Measurements from ENCODE around the gene SUPT4H1.
"Not testable (repeated sequence)": the region's sequence is repeated elsewhere in the genome, so short reads cannot be mapped to it uniquely, and the experiment has no call there.

Gene SUPT4H1

DNA sequence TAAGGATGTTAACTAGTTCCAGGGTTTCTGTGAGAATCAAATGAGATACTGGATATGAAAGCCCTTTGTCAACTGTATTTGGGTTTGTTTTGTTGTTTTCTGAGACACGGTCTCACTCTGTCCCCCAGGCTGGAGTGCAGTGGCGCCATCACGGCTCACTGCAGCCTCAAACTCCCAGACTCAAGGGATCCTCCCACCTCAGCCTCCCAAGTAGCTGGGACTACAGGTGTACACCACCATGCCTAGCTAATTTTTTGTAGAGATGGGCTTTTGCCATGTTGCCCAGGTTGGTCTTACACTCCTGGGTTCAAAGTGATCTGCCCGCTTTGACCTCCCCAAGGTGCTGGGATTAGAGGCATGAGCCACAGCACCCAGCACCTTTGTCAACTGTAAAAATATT, 8.9 kb downstream of the SUPT4H1 start:
- Histone ChIP-seq H2BK120ac (ENCODE audit: insufficient read depth, low read length, poor library complexity) (no peak overlapping the region), H3K79me2 (ENCODE audit: control insufficient read depth, insufficient read depth, low read length, poor library complexity) (peaks cover 1% of the 10 kb centered on the region), H3K27me3 (ENCODE audit: insufficient read depth, low read length) (no peaks in the 10 kb centered on the region), H3K27ac (ENCODE audit: low read depth, low read length) (no peak overlapping the region), H3K4me1 (ENCODE audit: control insufficient read depth in 1 of 2, insufficient read depth in 2 of 2, low read length in 2 of 2) (peaks cover 12% of the 10 kb centered on the region in 2 experiments), H4K12ac (ENCODE audit: low read depth, low read length) (no peak overlapping the region), H3K4me3 (ENCODE audit: low read depth, low read length) (no peak overlapping the region), H2AFZ (ENCODE audit: insufficient read depth, low read length, poor library complexity) (no peak overlapping the region), H3K9ac (ENCODE audit: low read length) (no peak overlapping the region), H3K9me3 (ENCODE audit: insufficient read depth, low read depth, low read length) (no peaks in the 10 kb centered on the region), H3K36me3 (ENCODE audit: control insufficient read depth in 1 of 2, insufficient read depth in 2 of 2, low read length in 2 of 2) (peaks cover 29 to 43% of the 10 kb centered on the region in 2 experiments), H3K18ac (ENCODE audit: low read length) (no peak overlapping the region), H3K23ac (ENCODE audit: low read length) (no peak overlapping the region), H2AK5ac (ENCODE audit: low read length) (no peak overlapping the region), H3K4ac (ENCODE audit: low read depth, low read length) (no peak overlapping the region), H4K91ac (ENCODE audit: low read depth, low read length) (no peak overlapping the region), H3K14ac (ENCODE audit: low read length) (no peak overlapping the region), H3K4me2 (ENCODE audit: low read length) (no peak overlapping the region), H3K79me1 (ENCODE audit: low read length) (peaks cover 9% of the 10 kb centered on the region), H4K8ac (ENCODE audit: low read depth, low read length) (no peak overlapping the region), H2BK12ac (ENCODE audit: low read length) (no peak overlapping the region), H2BK5ac (ENCODE audit: low read depth, low read length, poor library complexity) (no peak overlapping the region)
- no CpG with 5 or more reads among the region's 4 CpGs for WGBS (ENCODE audit: extremely low coverage, insufficient coverage, insufficient read length)
- DNase-seq: no peak

DNA sequence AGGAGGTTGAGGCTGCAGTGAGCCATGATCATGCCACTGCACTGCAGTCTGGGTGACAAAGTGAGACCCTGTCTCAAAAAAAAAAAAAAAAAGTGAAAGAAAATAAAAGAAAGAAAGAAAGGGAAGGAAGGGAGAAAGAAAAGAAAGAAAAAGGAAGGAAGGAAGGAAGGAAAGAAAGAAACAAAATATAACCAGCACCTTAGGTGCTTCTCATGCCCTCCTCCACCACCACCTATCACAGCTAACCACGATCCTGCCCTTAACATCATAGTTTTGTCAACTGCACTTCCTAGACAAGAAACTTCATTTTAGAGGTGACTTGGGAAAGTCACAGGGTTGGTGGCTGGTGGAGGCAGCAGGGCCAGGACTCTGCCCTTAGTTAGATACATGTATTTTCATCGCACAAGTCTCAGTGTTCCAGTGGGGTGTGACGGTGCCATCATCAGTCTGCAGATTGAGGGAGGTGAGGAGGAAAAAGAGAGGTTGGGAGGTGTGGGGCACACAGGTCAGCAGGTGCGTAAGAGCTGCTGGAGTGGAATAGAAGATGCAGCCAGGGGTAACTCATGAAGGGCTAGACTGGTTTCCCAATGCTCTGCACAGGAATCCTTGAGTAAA, 10.0 kb downstream of the SUPT4H1 start:
- H2BK12ac ChIP-seq (ENCODE audit: low read length): no peak overlapping the region
- H3K23ac ChIP-seq (ENCODE audit: low read length): no peak overlapping the region
- peaks cover 23% of the 10 kb centered on the region in 2 experiments for H3K4me1 ChIP-seq (ENCODE audit: control insufficient read depth in 1 of 2, insufficient read depth in 2 of 2, low read length in 2 of 2)
- no peak overlapping the region for H3K4ac ChIP-seq (ENCODE audit: low read depth, low read length)
- H3K4me2 ChIP-seq (ENCODE audit: low read length): no peak overlapping the region
- no peak overlapping the region for H3K9ac ChIP-seq (ENCODE audit: low read length)
- no CpG with 5 or more reads among the region's 4 CpGs for WGBS (ENCODE audit: extremely low coverage, insufficient coverage, insufficient read length)
- H3K18ac ChIP-seq (ENCODE audit: low read length): no peak overlapping the region
- no peak overlapping the region for H2BK5ac ChIP-seq (ENCODE audit: low read depth, low read length, poor library complexity)
- no peak overlapping the region for H4K12ac ChIP-seq (ENCODE audit: low read depth, low read length)
- H3K27ac ChIP-seq (ENCODE audit: low read depth, low read length): no peak overlapping the region
- no peak overlapping the region for H4K8ac ChIP-seq (ENCODE audit: low read depth, low read length)
- no peaks in the 10 kb centered on the region for H3K9me3 ChIP-seq (ENCODE audit: insufficient read depth, low read depth, low read length)
- no peak overlapping the region for H4K91ac ChIP-seq (ENCODE audit: low read depth, low read length)
- H3K27me3 ChIP-seq (ENCODE audit: insufficient read depth, low read length): no peaks in the 10 kb centered on the region
- H3K14ac ChIP-seq (ENCODE audit: low read length): no peak overlapping the region
- peaks cover 18% of the 10 kb centered on the region for H3K79me1 ChIP-seq (ENCODE audit: low read length)
- no peak overlapping the region for H2AK5ac ChIP-seq (ENCODE audit: low read length)
- no peak overlapping the region for H2BK120ac ChIP-seq (ENCODE audit: insufficient read depth, low read length, poor library complexity)
- H2AFZ ChIP-seq (ENCODE audit: insufficient read depth, low read length, poor library complexity): no peak overlapping the region
- no peak overlapping the region for H3K4me3 ChIP-seq (ENCODE audit: low read depth, low read length)
- no peak for DNase-seq
- peaks cover 3% of the 10 kb centered on the region for H3K79me2 ChIP-seq (ENCODE audit: control insufficient read depth, insufficient read depth, low read length, poor library complexity)
- H3K36me3 ChIP-seq (ENCODE audit: control insufficient read depth in 1 of 2, insufficient read depth in 2 of 2, low read length in 2 of 2): peaks cover 25 to 32% of the 10 kb centered on the region in 2 experiments

DNA sequence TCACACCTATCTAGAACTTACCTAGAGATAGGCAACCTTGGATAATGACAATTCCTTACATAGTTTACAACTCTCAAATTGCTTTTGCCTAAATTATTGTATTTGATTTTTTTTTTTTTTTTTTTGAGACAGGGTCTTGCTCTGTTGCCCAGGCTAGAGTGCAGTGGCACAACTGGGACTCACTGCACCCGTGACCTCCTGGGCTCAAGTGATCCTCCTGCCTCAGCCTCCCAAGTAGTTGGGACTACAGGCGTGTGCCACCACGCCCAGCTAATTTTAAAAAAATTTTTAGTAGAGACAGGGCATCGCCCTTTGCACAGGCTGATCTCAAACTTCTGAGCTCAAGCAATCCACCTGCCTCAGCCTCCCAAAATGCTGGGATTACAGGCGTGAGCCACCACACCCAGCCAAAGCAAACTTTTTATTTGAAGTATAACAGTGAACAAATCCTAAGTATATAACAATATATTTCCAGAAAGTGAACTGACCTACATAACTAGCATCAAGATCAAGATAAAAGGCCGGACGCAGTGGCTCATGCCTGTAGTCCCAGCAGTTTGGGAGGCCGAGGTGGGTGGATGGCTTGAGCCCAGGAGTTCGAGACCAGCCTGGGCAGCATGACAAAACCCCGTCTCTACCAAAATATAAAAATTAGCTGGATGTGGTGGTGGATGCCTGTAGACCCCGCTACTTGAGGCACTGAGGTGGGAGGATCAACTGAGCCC, 10.7 kb downstream of the SUPT4H1 start:
- not testable (repeated sequence) for H3K9ac ChIP-seq (ENCODE audit: low read length); H3K18ac ChIP-seq (ENCODE audit: low read length); H2BK5ac ChIP-seq (ENCODE audit: low read depth, low read length, poor library complexity); H3K4ac ChIP-seq (ENCODE audit: low read depth, low read length); H3K27ac ChIP-seq (ENCODE audit: low read depth, low read length); H4K12ac ChIP-seq (ENCODE audit: low read depth, low read length); H2BK12ac ChIP-seq (ENCODE audit: low read length); H3K4me2 ChIP-seq (ENCODE audit: low read length); H3K79me2 ChIP-seq (ENCODE audit: control insufficient read depth, insufficient read depth, low read length, poor library complexity); H3K14ac ChIP-seq (ENCODE audit: low read length); H3K23ac ChIP-seq (ENCODE audit: low read length); H3K9me3 ChIP-seq (ENCODE audit: insufficient read depth, low read depth, low read length); H2AFZ ChIP-seq (ENCODE audit: insufficient read depth, low read length, poor library complexity); H4K8ac ChIP-seq (ENCODE audit: low read depth, low read length); H3K27me3 ChIP-seq (ENCODE audit: insufficient read depth, low read length); H2BK120ac ChIP-seq (ENCODE audit: insufficient read depth, low read length, poor library complexity); H2AK5ac ChIP-seq (ENCODE audit: low read length); H3K4me3 ChIP-seq (ENCODE audit: low read depth, low read length); H4K91ac ChIP-seq (ENCODE audit: low read depth, low read length)
- peaks cover 23 to 26% of the 10 kb centered on the region in 2 experiments for H3K36me3 ChIP-seq (ENCODE audit: control insufficient read depth in 1 of 2, insufficient read depth in 2 of 2, low read length in 2 of 2)
- no CpG with 5 or more reads among the region's 11 CpGs for WGBS (ENCODE audit: extremely low coverage, insufficient coverage, insufficient read length)
- peak in 1 of 2 donors; percentile 62 for DNase-seq
- H3K79me1 ChIP-seq (ENCODE audit: low read length): peaks cover 19% of the 10 kb centered on the region
- peaks cover 29% of the 10 kb centered on the region in 2 experiments for H3K4me1 ChIP-seq (ENCODE audit: control insufficient read depth in 1 of 2, insufficient read depth in 2 of 2, low read length in 2 of 2)

- no peak overlapping the region for H3K23ac ChIP-seq (ENCODE audit: low read length)
- no peak overlapping the region for H2AK5ac ChIP-seq (ENCODE audit: low read length)
- H3K4ac ChIP-seq (ENCODE audit: low read depth, low read length): no peak overlapping the region
Observed at GRCh38 chr17:58340405-58340876, 11.6 kb downstream of the SUPT4H1 start.

More at GRCh38 chr17:58340405-58340876, 11.6 kb downstream of the SUPT4H1 start:
- 100% methylated on average over 1 of the region's 5 CpGs for WGBS (ENCODE audit: extremely low coverage, insufficient coverage, insufficient read length)
- H3K9me3 ChIP-seq (ENCODE audit: insufficient read depth, low read depth, low read length): no peaks in the 10 kb centered on the region
- no peak overlapping the region for H4K12ac ChIP-seq (ENCODE audit: low read depth, low read length)
- H3K14ac ChIP-seq (ENCODE audit: low read length): no peak overlapping the region
- H4K8ac ChIP-seq (ENCODE audit: low read depth, low read length): no peak overlapping the region
- no peak overlapping the region for H2BK12ac ChIP-seq (ENCODE audit: low read length)
- no peak overlapping the region for H2AFZ ChIP-seq (ENCODE audit: insufficient read depth, low read length, poor library complexity)
- no peak overlapping the region for H2BK5ac ChIP-seq (ENCODE audit: low read depth, low read length, poor library complexity)
- no peak overlapping the region for H2BK120ac ChIP-seq (ENCODE audit: insufficient read depth, low read length, poor library complexity)
- no peak overlapping the region for H3K18ac ChIP-seq (ENCODE audit: low read length)
- H3K4me1 ChIP-seq (ENCODE audit: control insufficient read depth in 1 of 2, insufficient read depth in 2 of 2, low read length in 2 of 2): peaks cover 35 to 38% of the 10 kb centered on the region in 2 experiments
- H3K79me1 ChIP-seq (ENCODE audit: low read length): peaks cover 22% of the 10 kb centered on the region
- H3K9ac ChIP-seq (ENCODE audit: low read length): no peak overlapping the region
- no peak overlapping the region for H3K27ac ChIP-seq (ENCODE audit: low read depth, low read length)
- no peak overlapping the region for H3K4me3 ChIP-seq (ENCODE audit: low read depth, low read length)
- H4K91ac ChIP-seq (ENCODE audit: low read depth, low read length): no peak overlapping the region
- peaks cover 16 to 17% of the 10 kb centered on the region in 2 experiments for H3K36me3 ChIP-seq (ENCODE audit: control insufficient read depth in 1 of 2, insufficient read depth in 2 of 2, low read length in 2 of 2)
- H3K27me3 ChIP-seq (ENCODE audit: insufficient read depth, low read length): no peaks in the 10 kb centered on the region
- H3K4me2 ChIP-seq (ENCODE audit: low read length): no peak overlapping the region
- DNase-seq: no peak
- H3K79me2 ChIP-seq (ENCODE audit: control insufficient read depth, insufficient read depth, low read length, poor library complexity): peaks cover 3% of the 10 kb centered on the region
